HG02870 (cell line): ENCODE results near the gene TSSK3.
"Not testable (repeated sequence)": the region's sequence is repeated elsewhere in the genome, so short reads cannot be mapped to it uniquely, and the experiment has no call there.

Experiments
- ATAC-seq: cut with Tn5 transposase; IDR thresholded peaks from one replicate; pipeline ENCODE4 v1.9.1; 2021; ENCODE audit warnings: mild to moderate bottlenecking, moderate library complexity; ENCODE audit not compliant: unreplicated experiment

Gene TSSK3

DNA sequence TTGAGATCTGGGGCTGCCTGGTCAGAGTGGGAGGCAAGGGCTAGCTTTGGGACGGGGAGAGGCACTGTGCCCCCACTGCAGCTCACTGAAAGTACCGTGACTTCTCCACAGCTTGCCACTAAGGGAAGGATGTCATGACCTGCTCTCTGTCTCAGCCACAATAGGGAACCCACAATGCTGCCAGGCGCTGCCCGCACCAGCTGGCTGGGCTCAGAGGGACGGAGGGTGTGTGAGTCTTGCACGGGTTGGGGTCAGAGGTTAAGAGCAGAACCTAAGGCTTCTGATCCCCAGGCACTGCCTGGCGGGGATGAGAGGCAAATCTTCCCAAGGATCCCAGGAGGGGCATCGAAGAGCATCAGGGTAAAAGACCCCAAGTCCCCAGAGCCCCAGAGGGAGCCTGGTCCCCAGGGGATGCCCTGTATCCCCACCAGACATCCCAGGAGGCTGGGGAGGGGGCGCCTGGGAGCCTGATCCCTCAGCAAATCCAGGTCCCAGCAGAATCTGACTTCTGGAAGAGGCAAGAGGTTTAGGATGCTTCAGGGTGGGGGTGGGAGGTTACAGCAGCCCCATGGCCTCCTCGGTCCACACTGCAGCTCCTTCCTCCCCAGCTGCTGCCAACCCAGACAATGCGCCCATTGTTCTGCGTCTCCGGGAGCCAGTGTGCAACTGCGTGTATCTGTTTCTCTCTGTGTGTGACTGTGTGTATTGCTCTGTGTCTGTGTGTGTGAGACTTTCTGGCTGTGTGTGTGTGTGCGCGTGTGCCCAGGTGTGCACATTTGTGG lies 24.3 kb upstream of the TSSK3 start:
- ATAC-seq, result no peak

GRCh38 chr1:32338637-32339145 lies 23.6 kb upstream of the TSSK3 start:
- no peak for ATAC-seq

GRCh38 chr1:32339363-32339978 lies 22.9 kb upstream of the TSSK3 start:
- ATAC-seq, result no peak

- no peak for ATAC-seq
These were observed 21.1 kb upstream of the TSSK3 start for GRCh38 chr1:32341186-32341757.

DNA sequence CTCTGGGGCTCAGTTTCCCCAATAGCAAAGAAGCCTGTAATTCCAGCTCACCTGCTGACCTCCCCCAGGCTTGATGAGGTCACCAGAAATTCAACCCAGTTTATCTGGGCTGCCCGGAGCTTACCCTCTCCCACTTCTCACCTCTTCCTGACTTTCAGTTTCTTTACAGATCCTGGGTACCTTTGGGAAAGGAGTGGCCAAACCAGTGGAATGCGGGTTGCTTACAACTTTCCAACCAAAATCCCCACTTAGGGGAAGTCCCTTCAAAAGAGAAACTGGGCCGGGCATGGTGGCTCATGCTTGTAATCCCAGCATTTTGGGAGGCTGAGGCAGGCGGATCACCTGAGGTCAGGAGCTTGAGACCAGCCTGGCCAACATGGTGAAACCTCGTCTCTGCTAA lies 20.4 kb upstream of the TSSK3 start:
- ATAC-seq, result no peak

- ATAC-seq, result no peak
These were observed 19.6 kb upstream of the TSSK3 start for GRCh38 chr1:32342704-32343103.

GRCh38 chr1:32345289-32345827 lies 17.0 kb upstream of the TSSK3 start:
- ATAC-seq, result no peak

DNA sequence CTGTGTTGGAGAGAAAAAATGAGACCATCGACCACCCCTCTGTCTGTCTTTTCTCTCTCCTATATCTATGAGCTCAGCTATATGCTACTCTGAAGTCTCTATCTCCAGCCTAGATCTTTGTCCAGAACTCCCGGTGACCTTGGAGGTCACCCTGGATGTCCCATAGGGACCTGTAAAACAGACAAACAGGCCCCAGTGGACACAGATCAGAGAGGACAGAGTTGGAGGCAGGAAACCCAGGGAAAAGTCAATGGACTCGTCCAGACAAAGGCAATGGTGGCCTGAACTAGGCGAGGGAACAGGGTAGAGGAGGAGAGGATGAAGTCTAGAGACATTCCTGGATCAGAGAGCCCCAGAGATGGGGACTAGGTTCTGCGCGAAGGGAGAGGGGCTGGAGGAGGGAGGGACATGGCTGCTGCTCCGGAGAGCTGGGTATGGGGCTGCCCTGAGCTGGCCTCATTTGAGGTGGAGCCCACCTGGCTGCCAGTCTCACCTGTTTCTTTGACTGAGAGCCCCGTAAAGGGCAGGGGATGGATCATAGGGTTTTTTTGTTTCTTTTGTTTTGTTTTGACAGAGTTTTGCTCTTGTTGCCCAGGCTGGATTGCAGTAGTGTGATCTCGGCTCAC lies 15.7 kb upstream of the TSSK3 start:
- no peak for ATAC-seq

DNA sequence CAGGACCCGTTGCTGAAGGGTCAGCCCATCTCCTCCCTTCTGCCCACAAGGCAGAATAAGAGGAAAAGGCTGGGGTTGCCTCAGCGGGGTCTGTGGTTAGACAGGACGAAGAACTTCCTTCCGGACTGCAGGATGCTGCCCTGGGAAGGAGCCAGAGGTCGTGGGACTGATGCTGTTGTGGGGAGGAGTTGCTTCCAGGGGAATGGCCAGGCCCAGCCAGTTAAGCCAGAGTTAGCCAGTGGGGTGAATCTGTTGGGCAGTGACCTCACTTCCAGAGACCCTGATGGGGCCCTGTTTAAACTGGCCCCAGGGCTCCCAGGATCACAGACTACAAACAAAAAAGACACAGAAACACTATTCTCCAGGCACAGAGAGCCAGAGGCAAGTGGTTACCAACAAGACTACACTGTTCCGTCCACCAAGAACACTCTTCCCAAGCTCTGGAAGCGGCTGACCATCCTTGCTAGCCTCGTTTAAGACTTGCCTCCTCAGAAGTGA lies 13.1 kb upstream of the TSSK3 start:
- no peak for ATAC-seq

DNA sequence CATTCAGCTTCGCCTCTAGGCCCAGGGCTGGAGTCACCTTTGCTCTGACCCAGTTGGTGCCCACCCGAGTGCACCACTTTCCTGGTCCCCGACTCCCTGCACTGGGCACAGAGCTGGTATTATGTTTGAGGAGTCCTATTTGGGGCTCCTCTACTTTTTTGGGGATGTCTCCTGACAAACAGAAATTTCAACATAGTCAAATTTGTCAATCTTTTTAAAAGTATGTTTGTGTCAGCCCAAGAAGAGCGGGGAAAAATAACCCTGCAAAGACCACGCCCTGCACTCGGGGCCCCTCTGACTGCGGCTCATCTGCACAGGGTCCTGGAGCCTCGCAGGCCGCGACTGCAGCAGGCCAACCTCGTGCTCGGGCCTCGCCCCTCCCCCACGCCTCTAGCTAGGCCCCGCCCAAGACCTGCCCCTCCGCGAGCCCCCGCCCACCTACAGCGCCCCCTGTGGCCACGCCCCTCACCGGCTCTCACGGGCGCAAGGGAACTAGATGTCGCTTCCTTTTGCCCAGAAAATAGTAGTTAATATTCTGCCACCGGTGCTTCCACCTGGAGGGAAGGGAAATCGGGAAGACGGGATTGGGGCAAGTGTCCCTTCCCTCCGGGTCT lies 11.4 kb upstream of the TSSK3 start:
- peak; percentile 29 for ATAC-seq

GRCh38 chr1:32351399-32352238 lies 10.7 kb upstream of the TSSK3 start:
- peak; percentile 74 for ATAC-seq

- no peak for ATAC-seq
These were observed 10.0 kb upstream of the TSSK3 start for GRCh38 chr1:32352239-32352745.

DNA sequence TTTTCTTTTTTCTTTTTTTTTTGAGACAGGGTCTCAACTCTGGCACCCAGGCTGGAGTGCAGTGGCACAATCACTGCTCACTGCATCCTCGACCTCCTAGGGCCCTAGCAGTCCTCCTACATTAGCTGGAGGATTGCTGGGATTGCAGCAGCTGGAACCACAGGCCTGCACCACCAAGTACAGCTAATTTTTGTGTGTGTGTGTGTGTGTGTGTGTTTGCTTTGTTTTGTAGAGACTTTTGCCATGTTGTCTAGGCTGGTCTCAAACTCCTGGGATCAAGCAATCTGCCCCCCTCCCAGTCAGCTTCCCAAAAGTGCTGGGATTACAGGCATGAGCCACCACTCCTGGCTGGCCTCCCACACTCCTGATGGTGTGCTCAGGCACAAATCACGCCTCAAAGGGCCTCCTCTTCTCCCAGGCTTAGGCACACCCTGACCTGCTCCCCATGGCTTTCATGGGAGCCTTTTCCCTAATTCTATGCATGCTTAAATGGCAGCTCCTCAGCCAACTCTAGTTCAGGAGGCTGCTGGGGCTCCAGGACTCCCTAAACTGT lies 9.4 kb upstream of the TSSK3 start:
- no peak for ATAC-seq

- no peak for ATAC-seq
These were observed 8.9 kb upstream of the TSSK3 start for GRCh38 chr1:32353431-32353830.

DNA sequence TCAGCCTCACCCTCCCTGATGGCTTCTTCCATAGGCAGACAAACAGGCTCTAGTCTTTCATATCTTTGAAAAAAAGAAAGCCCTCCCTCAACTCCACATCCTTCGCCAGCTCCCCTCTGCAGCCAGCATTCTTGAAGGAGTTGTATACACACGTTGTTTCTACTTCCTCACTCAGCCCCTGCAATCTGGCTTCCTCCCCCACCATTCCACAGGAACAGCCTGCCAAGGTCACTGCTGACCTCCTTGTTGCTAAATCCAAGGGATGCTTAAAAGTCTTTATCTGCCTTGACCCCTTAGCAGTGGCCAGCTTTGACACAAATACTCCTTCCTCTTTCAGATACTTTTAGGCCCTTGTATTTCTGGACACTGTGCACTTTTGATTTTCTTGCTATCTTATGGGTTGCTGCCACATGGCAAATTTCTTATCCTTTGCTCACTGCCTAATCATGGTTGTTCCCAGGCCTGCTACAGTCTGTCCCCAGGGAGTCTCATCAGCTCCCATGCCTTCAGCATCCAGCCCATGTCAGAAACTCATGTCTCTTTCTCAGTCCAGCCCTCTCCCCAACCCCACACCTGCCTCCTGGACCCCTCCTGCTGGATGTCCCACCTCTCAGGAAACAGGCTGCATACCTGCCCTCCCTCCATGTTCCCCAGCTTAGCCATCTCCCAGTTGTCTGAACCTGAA lies 8.3 kb upstream of the TSSK3 start:
- ATAC-seq, result no peak

DNA sequence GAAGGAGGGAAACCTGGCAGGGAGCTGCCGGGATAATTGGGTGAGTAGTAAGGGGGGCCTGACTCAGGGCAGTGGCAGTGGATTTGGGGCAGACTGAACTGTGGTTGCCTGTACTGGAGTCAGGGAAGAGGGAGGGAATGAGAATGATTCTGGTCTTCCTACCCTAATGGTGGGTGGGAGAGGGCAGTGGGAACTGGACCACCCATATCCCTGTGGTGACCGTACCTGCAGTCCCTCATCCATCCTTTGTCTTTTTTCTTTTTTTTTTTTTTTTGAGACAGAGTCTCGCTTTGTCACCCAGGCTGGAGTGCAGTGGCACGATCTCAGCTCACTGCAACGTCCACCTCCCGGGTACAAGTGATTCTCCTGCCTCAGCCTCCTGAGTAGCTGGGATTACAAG lies 6.6 kb upstream of the TSSK3 start:
- ATAC-seq, result not testable (repeated sequence)

DNA sequence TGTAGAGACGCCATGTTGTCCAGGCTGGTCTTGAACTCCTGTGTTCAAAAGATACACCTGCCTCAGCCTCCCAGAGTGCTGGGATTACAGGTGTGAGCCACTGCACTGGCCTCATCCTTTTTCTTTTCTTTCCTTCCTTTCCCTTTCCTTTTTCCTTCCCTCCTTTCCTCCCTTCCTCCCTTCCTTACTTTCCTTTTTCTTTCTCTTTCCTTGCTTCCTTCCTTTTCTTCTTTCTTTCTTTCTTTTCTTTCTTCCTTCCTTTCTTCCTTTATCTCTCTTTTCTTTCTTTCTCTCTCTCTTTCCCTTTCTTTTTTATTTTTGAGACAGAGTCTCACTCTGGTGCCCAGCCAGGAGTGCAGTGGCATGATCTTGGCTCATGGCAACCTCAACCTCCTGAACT lies 5.9 kb upstream of the TSSK3 start:
- no peak for ATAC-seq

DNA sequence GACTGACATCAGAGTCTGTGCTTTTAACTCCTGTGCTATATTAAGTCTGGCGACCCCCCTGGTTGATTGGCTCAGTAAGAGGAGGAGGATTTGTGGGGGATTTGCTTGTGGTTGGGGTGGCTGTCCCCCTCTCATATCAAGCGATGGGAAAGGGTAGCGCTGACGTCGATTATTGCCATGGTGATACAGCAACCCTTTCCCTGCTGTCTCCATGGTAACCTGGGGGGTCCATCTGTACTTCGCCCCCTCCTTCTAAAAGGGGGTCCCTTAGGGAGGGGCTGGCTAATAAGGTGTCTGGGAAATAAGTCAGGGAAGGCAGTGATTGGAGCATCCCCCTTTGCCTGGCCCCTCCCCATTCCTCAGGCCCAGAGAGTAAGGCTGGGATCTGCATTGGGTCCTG lies 4.7 kb upstream of the TSSK3 start:
- ATAC-seq, result no peak

- no peak for ATAC-seq
These were observed 3.9 kb upstream of the TSSK3 start for GRCh38 chr1:32358435-32358834.
